Measurements from ENCODE around the gene JMJD1C.
"Not testable (repeated sequence)": the region's sequence is repeated elsewhere in the genome, so short reads cannot be mapped to it uniquely, and the experiment has no call there.

Gene JMJD1C

DNA sequence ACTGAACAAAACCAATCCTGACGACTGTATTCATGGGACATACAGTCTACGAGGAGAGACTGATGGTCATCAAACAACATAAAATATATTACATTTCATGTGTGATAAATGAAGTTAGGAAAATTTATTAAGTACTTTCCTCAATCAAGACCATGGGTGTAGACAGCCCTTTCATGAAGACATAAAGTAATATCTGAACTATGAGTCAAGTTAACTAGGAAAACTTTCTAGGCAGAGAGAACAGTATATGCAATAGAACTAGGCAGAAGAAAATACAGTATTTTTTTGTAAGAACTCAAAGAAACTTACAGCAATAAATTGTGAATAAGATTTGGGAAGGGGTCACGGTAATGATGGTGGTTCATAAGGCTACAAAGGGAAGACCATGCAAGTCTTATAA lies 112.8 kb downstream of the JMJD1C start:
- no peak for DNase-seq (ENCODE audit: low read depth)

DNA sequence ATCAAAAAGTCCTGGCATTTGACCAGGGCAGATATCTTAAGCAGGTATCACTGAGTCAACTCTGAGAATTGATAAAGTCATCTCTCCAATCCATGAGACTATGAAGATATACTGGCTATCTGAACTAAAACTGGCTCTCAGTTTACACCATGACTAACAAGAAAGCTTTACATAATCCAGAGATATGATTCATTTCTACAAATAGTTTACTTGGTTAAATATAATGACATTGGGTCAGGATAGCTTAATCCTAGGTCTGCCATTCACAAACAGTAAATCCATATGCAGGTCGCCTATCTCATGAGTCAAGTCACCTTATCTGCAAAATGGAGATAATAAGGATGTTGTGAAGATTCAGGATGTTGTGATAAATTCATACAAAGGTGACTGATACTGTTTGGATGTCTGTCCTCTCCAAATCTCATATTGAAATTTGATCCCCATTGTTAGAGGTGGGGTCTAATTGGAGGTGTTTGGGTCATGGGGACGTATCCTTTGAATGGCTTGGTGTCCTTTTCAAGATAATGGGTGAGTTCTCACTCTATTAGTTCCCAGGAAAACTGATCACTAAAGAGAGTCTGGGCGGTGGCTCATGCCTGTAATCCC lies 117.4 kb downstream of the JMJD1C start:
- DNase-seq (ENCODE audit: low read depth) = no peak

DNA sequence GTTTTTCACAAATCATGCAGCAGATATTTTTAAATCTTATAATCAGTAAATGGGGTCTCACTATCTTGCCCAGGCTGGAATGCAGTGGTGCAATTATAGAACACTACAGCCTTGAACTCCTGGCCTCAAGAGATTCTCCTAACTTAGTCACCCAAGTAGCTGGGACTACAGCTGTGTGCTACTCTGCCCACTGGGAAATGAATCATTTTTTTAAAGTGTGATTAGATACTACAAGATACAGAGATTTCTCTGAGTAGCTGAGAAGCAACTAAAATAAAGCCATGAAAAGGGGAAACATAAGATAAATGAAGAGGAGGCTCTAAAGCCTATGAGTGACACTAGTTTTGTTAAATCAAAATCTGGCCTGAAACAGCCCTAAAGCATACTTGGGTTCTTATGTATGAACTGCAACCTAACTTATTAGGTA lies 119.7 kb downstream of the JMJD1C start:
- DNase-seq (ENCODE audit: low read depth) = no peak

DNA sequence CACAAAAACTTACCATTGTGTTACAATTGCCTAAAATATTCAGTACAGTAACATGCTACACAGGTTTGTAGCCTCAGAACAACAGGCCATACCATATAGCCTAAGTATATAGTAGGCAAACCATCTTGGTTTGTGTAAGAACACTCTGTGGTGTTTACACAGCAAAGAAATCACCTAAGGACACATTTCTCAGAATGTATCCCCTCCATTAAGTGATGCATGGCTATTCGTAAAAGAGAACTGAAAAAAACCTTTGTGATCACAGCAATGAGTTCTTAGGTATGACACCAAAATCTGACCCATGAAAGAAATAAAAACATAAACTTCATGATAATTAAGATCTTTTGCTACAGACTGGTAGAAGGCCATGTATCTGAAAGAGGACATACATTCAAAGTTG lies 121.5 kb downstream of the JMJD1C start:
- DNase-seq (ENCODE audit: low read depth) = no peak

DNA sequence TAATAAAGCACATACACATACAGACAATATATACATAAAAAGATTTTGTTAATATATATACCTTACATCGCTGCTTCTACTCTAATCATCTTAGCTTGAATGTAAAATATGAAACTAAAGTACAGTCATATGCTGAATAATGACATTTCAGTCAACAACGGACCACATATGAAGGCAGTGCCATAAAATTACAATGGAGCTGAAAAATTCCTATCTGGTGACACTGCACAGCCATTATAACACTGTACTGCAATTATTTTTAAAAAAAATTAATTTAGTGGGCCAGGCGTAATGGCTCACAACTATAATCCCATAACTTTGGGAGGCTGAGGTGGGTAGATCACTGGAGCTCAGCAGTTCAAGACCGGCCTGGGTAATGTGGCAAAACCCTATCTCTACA lies 122.3 kb downstream of the JMJD1C start:
- no peak for DNase-seq (ENCODE audit: low read depth)

DNA sequence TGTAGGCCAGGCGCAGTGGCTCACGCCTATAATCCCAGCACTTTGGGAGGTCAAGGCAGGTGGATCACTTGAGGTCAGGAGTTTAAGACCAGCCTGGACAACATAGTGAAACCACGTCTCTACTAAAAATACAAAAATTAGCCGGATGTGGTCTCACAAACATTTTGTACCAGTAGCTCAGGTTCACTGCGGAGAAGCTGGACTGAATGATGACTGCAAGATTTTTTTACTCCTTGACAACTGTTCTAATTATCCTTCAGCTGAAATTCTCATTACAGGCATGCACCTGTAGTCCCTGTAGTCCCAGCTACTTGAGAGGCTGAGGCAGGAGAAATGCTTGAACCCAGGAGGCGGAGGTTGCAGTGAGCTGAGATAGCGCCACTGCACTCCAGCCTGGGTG lies 126.1 kb downstream of the JMJD1C start:
- not testable (repeated sequence) for DNase-seq (ENCODE audit: low read depth)

DNA sequence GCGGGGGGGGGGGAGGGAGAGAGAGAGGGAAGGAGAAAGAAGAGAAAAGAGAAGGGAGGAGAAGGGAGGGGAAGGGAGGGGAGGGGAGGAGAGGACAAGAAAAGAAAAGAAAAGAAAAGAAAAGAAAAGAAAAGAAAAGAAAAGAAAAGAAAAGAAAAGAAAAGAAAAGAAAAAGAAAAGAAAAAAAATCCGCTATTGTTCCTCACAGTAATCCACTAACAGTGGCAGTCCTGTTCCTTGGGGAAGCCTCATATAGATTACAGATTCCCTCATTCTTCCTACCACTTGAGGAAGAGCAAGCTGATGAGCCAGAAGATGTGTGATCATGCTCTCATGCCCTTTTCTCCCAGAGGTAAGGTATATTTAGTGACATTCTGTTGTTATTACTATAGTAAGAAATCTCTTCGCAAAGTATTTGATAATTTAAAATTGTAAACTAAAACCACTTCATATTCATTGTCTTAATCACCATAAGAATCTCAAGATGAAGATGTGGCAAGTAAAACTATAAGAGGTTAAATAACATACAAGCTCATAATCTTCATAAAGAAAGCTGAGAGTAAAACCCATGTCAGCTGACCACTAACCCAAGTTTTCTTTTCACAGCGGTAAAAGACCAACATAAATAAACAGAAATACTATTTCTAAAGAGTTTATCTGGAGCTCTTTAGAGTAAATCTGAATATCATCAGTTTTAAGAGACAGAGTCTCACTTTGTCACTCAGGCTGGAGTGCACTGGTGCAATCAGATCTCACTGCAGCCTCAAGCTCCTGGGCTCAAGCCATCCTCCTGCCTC lies 128.1 kb downstream of the JMJD1C start:
- no peak for DNase-seq (ENCODE audit: low read depth)

DNA sequence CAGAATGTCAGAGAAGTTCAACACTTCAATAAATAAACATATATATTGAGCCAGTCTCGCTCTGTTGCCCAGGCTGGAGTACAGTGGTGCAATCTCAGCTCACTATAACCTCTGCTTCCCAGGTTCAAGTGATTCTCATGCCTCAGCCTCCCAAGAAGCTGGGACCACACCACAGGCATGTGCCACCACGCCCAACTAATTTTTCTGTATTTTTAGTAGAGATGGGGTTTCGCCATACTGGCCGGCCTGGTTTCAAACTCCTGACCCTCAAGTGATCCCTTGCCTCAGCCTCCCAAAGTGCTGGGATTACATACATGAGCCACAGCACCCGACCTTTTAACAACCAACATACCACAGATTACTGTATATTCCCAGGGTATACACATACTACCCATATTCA lies 134.2 kb downstream of the JMJD1C start:
- DNase-seq (ENCODE audit: low read depth) = no peak

DNA sequence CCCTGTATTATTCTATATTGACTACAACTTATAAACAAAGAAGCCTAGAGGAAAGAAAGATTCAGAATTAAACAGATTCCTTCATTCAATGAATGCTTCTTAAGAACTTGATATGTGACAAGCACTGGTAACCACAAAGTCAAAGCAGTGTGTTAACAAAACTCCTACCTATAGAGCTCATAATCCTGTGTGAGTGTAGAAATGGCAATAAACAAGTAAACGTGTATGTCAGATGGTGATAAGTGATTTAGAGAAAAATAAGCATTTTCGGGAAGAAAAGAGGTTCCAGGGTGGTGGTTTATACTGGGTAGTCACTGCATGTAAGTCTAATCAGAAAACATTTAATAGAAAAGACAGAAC lies 141.3 kb downstream of the JMJD1C start:
- no peak for DNase-seq (ENCODE audit: low read depth)

DNA sequence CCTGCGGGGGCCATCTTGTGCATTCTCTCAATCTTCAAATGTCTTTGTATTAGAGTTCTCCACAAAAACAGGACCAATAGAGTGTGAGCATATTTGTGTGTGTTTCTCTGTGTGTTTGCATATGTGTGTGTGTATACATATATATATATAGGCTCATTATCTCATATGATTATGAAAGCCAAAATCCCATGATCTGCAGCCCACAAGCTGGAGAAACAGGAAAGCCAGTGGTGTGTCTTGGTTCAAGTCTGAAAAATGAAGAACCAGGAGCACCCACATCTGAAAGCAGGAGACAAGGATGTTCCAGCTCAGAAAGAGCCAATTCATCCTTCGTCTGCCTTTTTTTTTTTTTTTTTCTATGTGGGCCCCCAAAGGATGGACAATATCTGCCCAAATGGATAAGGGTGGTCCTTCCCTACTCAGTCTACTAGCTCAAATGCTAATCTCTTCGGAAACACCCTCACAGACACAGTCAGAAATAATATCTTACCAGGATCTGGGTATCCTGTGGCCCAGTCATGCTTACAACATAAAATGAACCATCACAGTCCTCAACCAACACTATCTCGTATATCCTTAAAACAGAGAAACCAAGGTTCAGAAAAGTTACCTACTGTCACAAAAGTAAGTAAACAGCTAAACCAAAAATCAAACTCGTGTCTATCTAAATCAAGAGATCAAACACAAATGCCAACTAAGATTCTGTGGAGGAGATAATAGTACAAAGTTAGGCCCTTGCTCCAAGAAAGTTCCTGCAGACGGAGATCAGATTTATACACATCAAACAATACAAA lies 141.9 kb downstream of the JMJD1C start:
- no peak for DNase-seq (ENCODE audit: low read depth)

DNA sequence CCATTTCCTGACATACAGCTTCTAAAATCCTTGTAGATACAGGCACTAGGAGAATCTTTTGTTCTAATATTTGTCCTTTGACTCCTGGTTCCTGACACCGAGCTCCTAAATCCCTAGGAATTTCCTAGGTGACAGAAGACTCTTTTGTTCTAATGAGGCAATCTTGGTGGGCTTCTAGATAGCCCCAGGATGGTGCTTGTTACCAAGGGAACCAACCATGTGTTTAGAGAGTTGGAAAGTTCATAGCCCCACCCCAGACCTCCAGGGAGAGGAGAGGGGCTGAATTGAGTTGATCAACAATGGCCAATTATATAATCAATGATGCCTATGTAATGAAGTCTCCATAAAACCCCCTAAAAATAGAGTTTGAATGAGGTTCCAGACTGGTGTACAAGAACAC lies 145.1 kb downstream of the JMJD1C start:
- DNase-seq (ENCODE audit: low read depth) = no peak

DNA sequence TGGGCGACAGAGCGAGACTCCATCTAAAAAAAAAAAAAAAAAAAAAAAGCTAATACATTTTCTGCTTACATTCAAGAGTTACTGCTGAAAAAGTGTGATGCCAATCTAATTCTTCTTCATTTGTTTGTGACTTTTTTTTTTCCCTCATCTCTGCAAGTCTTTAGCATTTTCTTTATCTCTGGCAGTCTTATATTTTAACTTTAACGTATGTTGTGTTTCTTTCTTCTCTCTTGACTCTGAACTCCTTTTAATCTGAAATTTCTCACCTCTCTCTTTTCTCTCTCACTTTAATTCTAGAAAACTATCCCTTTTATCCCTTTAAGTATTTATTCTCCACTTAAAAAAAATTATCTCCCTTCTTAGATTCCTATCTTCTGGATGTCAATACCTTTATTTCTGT lies 146.5 kb downstream of the JMJD1C start:
- DNase-seq (ENCODE audit: low read depth) = no peak

DNA sequence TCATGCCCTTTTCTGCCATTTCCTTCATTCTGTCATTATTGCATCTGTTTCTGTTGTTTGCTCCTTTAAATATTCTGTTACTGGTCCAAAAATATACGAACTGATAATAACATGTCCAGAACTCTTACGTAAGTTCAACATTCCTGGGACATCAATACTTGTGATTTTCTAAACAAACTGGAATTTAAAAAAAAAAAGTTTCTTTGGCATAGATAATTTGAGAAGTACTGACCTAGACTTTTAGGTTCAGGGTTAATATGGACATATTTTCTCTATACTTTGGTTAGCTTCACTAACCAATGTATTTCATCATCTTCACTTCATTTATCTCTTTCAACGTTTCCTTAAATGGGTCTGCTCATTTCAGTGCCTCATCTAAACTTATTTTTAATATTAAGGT lies 147.3 kb downstream of the JMJD1C start:
- no peak for DNase-seq (ENCODE audit: low read depth)

DNA sequence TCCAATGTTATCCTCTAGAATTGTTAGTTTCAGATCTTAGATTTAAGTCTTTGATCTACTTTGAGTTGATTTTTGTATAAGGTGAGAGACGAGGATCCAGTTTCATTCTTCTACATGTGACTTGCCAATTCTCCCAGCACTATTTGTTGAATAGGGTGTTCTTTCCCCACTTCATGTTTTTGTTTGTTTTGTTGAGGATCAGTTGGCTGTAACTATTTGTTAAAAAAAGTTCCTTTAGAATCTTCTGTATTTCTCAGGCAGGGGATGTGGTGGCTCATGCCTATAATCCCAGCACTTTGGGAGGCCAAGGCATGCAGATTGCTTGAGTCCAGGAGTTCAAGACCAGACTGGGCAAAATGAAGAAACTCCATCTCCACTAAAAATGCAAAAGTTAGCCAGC lies 151.8 kb downstream of the JMJD1C start:
- DNase-seq (ENCODE audit: low read depth) = no peak

DNA sequence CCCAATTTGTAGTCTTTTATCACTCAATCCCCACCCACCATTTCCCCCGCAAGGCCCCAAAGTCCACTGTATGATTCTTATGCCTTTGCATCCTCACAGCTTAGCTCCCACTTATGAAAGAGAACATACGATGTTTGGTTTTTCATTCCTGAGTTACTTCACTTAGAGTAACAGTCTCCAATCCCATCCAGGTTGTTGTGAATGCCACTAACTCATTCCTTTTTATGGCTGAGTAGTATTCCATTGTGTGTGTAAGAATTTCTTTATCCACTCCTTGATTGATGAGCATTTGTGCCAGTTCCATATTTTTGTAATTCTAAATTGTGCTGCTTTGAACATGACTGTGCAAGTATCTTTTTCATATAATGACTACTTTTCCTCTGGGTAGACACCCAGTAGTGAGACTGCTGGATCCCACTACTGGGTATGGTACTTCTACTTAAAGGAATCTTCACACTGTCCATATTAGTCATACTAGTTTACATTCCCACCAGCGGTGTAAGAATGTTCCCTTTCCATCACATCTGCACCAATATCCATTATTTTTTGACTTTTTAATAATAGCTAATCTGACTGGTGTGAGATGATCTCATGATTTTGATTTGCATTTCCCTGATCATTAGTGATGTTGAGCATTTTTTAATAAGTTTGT lies 152.6 kb downstream of the JMJD1C start:
- no peak for DNase-seq (ENCODE audit: low read depth)

DNA sequence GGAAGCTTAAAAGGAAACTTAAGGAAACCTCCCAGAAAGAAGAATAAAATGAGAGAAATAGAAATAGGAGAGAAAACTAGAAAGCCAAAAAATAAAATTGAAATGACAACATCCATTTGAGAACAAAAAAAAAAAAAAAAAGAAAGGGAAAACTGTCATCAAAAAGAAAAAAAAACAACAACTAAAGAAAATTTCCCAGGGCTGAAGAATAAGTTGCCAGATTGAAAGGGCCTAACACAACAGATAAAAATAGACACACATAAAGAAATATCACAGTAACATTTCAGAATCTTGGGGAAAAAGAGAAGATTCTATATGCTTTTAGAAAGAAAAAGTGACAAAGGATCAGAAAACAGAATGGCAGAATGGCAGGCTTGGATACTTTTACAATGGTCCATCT lies 157.1 kb downstream of the JMJD1C start:
- DNase-seq (ENCODE audit: low read depth) = no peak

DNA sequence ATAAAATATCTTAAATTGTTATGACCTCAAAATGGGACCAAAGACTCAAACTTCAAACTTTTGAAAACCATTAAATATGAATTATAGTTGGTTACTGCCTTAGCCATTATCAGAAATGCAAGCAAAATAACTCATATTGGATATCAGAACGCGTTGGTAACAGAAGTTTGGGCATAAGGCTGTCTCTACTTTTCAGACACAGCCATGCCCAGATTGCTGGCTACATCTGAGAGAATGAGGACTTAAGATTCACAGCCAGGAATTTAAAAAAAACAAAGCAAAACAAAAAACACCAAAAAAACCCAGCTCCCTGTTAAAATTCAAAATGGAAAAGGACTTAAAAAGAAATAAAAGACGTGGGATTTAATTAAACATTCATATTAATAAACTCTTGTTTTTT lies 161.6 kb downstream of the JMJD1C start:
- no peak for DNase-seq (ENCODE audit: low read depth)

DNA sequence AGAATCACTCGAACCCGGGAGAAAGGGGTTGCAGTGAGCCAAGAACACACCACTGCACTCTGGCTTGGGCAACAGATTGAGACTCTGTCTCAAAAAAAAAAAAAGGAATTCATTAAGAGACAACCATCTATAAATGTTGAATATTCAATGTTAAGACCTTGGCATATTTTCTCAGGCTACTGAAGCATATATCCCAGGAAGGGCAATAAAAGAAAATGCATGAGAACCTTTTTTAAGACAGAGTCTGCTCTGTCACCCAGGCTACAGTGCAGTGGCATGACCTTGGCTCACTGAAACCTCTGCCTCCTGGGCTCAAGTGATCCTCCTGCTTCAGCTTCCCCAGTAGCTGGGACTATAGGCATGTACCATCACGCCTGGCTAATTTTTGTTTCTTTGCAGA lies 165.0 kb downstream of the JMJD1C start:
- no peak for DNase-seq (ENCODE audit: low read depth)

DNA sequence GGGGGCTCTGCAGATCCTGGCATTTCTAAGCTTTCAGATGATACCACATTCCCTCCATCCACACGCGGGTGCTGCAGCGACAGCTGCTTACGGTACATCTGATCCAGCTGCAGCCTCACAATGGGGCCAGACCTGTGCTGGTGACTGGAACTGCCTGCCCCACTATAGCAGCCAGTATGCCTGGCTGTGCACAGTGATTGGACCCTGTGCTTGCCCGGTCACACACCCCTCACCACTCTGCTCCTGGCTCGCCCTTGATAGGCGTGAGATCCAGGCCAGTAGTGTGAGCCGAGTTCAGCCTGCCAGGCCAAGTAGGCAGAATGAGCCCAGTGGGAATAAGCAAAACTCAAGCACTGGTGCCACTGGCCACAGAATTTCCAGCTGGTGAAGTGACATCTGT lies 167.8 kb downstream of the JMJD1C start:
- DNase-seq (ENCODE audit: low read depth) = no peak

DNA sequence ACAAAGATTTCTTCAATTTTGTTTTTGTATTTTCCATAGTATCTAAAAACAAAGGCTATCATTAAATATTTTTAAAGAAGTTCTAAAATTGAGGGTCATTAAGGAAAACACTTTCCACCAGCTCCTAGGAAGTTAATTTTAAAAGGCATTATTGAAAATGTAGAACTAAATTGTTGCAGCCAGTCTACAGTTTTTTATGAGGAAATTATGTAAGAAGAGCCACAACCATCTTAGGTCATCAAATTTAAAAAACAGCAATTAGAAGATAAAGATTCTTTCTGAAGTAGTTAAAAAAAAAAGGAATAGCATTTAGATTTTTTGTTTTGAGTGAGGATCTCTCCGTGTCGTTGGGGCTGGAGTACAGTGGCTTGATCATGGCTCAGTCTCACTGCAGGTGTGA lies 171.0 kb downstream of the JMJD1C start:
- no peak for DNase-seq (ENCODE audit: low read depth)

DNA sequence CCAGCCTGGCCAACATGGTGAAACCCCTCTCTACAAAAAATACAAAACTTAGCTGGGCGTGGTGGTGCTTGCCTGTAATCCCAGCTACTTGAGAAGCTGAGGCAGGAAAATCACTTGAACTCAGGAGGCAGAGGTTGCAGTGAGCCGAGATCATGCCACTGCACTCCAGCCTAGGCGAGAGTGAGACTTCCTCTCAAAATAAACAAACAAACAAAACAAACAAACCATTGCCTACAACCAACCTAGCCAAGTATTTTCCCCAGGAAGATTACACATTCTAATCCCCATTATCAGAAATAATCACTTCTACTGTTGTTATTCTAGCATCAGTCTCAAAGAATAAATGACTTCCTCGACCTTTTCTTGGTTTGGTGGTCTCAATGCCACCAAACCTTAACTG lies 172.9 kb downstream of the JMJD1C start:
- not testable (repeated sequence) for DNase-seq (ENCODE audit: low read depth)

DNA sequence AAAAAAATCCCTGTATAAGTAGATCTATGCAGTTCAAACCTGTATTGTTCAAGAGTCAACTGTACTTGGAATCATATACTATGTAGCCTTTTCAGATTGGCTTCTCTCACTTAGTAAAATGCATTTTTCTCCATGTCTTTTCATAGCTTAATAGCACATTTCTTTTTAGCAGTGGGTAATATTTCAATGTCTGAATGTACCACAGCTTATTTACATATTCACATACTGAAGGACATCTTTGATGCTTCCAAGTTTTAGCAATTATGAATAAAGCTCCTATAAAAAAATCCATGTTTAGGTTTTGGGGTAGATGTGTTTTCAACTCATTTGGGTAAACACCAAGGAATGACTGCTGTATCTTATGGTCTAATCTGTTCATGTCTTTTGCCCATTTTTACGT lies 177.6 kb downstream of the JMJD1C start:
- DNase-seq (ENCODE audit: low read depth) = no peak

DNA sequence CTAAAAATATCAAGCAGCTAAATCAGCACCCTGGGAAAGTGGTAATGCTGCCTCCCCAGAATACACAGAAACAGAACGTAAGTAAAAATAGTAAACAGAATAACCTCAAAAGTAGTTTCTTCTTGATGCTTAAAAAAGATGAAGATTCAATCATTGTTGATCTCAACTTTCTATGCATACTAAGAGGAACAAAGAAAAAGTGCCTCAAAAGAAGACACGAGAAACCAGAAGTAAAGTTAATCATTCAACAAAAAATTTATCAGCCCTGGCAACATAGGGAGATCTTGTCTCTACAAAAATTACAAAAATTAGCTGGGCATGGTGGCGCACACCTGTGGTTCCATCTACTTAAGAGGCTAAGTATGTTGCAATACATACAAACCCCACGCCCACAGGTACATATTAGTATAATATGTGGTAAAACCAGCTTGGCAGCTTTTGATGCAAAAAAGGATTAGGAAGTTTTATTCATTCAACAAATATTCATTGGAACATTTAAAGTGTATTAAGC lies 179.0 kb downstream of the JMJD1C start:
- DNase-seq (ENCODE audit: low read depth) = no peak
